ENCODE data around the gene EDA. TPM values are rescaled to one million over a fixed set of nuclear protein-coding genes. Genes with fewer than 3 reads are reported as not detected.

The EDA gene
- total RNA-seq, 2 donors from 2014 or later = 13.1 to 14.9 TPM

- no peak for TF ChIP-seq CTCF (IDR thresholded peaks at IDR 0.05)
- no peak for DNase-seq (ENCODE audit: low spot score)
- H3K4me1 ChIP-seq = no peaks in the 10 kb centered on the region
- H3K36me3 ChIP-seq = no peaks in the 10 kb centered on the region
- H3K4me3 ChIP-seq = no peak overlapping the region
- H3K27ac ChIP-seq = no peak overlapping the region
- no peaks in the 10 kb centered on the region for H3K27me3 ChIP-seq
- peaks cover 0 to 17% of the 10 kb centered on the region in 2 donors for H3K9me3 ChIP-seq
Observed at GRCh38 chrX:69674891-69675290, 59.0 kb downstream of the EDA start.

- Histone ChIP-seq H3K9me3 (no peaks in the 10 kb centered on the region), H3K4me3 (no peak overlapping the region), H3K4me1 (no peaks in the 10 kb centered on the region), H3K27ac (no peak overlapping the region), H3K36me3 (no peaks in the 10 kb centered on the region), H3K27me3 (no peaks in the 10 kb centered on the region)
- TF ChIP-seq CTCF (IDR thresholded peaks at IDR 0.05) = no peak
- DNase-seq (ENCODE audit: low spot score) = no peak
Observed at GRCh38 chrX:69705818-69706217, 89.9 kb downstream of the EDA start.

GRCh38 chrX:69718102-69718501, 102.2 kb downstream of the EDA start:
- H3K4me3 ChIP-seq = no peak overlapping the region
- no peak for TF ChIP-seq CTCF (IDR thresholded peaks at IDR 0.05)
- no peaks in the 10 kb centered on the region for H3K27me3 ChIP-seq
- no peak overlapping the region for H3K27ac ChIP-seq
- DNase-seq (ENCODE audit: low spot score) = no peak
- peaks cover 10 to 39% of the 10 kb centered on the region in 2 donors for H3K9me3 ChIP-seq
- no peaks in the 10 kb centered on the region for H3K36me3 ChIP-seq
- H3K4me1 ChIP-seq = no peaks in the 10 kb centered on the region

- Histone ChIP-seq H3K36me3 (no peaks in the 10 kb centered on the region), H3K27ac (peak overlapping the region in 1 of 2 donors; percentile 13), H3K4me3 (no peak overlapping the region), H3K4me1 (no peaks in the 10 kb centered on the region), H3K9me3 (no peaks in the 10 kb centered on the region), H3K27me3 (no peaks in the 10 kb centered on the region)
- DNase-seq (ENCODE audit: low spot score) = no peak
- no peak for TF ChIP-seq CTCF (IDR thresholded peaks at IDR 0.05)
Observed at GRCh38 chrX:69724307-69724706, 108.4 kb downstream of the EDA start.

- no peak overlapping the region for H3K27ac ChIP-seq
- H3K27me3 ChIP-seq = no peaks in the 10 kb centered on the region
- H3K36me3 ChIP-seq = no peaks in the 10 kb centered on the region
- TF ChIP-seq CTCF (IDR thresholded peaks at IDR 0.05) = no peak
- H3K9me3 ChIP-seq = peaks cover 0 to 19% of the 10 kb centered on the region in 2 donors
- H3K4me3 ChIP-seq = no peak overlapping the region
- no peak for DNase-seq (ENCODE audit: low spot score)
- no peaks in the 10 kb centered on the region for H3K4me1 ChIP-seq
Observed at GRCh38 chrX:69740317-69740716, 124.4 kb downstream of the EDA start.

- no peaks in the 10 kb centered on the region for H3K4me1 ChIP-seq
- no peak overlapping the region for H3K4me3 ChIP-seq
- no peaks in the 10 kb centered on the region for H3K36me3 ChIP-seq
- TF ChIP-seq CTCF (IDR thresholded peaks at IDR 0.05) = no peak
- no peak overlapping the region for H3K27ac ChIP-seq
- peaks cover 0 to 19% of the 10 kb centered on the region in 2 donors for H3K9me3 ChIP-seq
- no peaks in the 10 kb centered on the region for H3K27me3 ChIP-seq
- no peak for DNase-seq (ENCODE audit: low spot score)
Observed at GRCh38 chrX:69741721-69742120, 125.8 kb downstream of the EDA start.
